Activated CD4-positive, alpha-beta T cell treated with anti-CD3 and anti-CD28 coated beads for 24 hours (primary cell): ENCODE measurements around the gene C2orf42.
A peak's percentile ranks its signal among the peaks of the same experiment; 100 is the strongest.
"Not testable (repeated sequence)": the region's sequence is repeated elsewhere in the genome, so short reads cannot be mapped to it uniquely, and the experiment has no call there.

Experiments
- DNase-seq, 2 donors: peaks; one replicate each; pipeline ENCODE4 v3.0.0-alpha.2; 2020; ENCODE audit warnings: low read depth in 2 of 2

C2orf42 gene

DNA sequence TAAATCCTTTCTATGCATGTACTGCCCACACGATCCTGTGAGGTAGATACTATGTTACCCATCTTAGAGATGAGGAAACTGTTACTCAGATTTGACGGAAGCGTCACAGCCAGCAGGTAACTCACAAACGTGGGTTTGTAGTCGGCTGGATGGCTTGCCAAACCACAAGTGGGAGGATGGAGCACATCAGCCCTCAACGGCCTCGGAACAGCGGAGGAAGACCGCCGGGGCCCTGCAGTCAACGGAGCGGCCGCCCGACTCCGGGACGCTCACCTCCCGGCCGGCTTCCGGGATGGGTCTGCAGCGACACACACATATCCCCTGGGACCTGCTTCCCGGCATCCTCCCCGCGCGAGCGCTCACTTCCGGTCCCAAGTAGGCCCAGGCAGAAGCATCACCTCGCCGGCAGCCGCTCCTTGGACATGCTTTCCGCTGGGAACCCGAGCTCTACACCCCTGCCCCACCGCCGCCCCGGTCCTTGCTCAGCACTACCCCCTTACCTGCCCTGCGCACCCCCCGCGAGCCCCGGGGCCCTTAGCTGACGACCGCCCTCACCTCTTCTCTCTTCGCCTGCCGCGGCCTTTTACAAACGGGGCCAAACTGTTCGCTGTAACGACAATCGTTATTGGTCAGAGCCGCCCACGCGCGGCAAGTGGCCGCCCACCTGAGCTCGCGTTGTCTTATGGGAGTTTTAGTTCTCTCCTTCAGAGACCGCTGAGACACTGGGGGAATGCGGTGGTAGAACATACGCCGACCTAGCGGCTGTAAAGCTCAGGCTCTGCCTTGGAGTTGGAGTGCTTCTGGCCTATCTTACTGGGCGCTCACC lies at the start of gene C2orf42:
TSS of gene C2orf42 (minus strand) at position 602 of the 826 bp plus-strand sequence. CDS start 9,034 bp downstream, outside the sequence.
- peak; percentile 91 to 94 for DNase-seq

DNA sequence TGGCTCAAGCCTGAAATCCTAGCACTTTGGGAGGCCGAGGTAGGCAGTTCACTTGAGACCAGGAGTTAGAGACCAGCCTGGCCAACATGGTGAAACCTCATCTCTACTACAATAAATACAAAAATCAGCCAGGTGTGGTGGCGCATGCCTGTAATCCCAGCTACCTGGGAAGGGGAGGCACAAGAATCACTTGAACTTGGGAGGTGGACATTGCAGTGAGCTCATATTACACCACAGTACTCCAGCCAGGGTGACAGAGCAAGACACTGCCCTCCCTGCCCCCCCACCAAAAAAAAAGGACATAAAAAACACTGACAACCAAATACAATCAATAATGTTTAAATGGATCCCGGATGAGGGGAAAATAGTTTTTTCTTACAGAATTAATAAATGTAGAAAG lies 49.8 kb upstream of the C2orf42 start:
- DNase-seq = no peak

DNA sequence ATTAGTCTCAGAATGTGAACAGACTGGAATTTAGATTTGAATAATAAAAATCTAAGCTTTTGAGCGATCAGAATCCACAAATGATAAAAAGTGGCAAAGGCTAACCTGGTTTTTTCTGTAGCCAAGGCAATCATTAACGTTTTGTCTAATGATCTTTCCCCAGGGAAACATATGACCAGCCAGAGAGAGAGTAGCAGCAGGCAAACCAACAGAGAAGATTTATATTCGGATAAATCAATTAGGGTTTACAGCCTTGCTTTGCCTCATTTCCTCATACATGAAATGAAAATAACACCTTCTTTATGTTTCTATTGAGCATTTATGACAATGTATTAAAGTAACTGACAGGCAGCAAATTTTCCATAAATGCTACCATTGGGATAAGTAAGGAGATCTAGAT lies 43.1 kb upstream of the C2orf42 start:
- DNase-seq = no peak

- DNase-seq = no peak
Observed at GRCh38 chr2:70226781-70227180, 36.0 kb upstream of the C2orf42 start.

DNA sequence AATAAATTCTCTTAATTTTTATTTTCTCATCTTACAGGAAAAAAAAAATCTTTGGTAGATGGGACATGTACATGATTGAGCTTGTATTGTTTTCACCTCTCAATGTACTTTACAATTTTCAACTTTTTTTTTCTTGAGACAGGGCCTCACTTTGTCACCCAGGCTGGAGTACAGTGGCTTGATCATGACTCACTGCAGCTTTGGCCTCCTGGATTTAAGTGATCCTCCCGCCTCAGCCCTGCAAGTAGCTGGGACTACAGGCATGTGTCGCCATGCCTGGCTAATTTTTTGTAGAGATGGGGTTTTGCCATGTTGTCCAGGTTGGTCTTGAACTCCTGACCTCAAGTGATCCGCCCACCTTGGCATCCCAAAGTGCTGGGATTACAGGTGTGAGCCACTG lies 32.5 kb upstream of the C2orf42 start:
- not testable (repeated sequence) for DNase-seq

DNA sequence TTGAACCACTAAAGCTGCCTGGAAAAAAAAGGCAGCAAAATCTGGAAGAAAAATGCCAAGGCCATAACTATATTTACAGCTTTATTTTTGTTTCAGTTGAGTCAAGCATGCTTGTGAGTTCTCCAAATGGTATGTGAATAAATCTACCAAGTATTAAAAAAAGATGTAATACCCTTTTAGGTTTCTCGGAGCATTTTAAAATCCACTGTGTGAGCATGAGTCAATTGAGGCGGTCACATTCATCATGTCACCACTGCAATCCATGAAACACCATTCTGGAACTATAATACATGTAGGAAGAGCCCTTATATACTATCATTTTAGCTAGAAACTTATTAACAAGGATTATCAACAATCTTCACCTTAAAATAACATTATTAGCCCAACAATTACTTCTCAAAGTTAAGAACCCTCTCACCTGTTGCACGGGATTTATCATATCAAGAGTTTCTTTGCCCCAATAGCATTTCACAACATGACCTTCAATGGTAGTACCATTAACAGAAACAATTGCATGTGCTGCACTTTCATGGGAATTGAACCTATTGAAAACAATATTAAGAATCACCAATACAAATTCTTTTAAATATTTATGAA lies 24.2 kb upstream of the C2orf42 start:
- no peak for DNase-seq

GRCh38 chr2:70214365-70214764 lies 23.5 kb upstream of the C2orf42 start:
- DNase-seq = no peak

DNA sequence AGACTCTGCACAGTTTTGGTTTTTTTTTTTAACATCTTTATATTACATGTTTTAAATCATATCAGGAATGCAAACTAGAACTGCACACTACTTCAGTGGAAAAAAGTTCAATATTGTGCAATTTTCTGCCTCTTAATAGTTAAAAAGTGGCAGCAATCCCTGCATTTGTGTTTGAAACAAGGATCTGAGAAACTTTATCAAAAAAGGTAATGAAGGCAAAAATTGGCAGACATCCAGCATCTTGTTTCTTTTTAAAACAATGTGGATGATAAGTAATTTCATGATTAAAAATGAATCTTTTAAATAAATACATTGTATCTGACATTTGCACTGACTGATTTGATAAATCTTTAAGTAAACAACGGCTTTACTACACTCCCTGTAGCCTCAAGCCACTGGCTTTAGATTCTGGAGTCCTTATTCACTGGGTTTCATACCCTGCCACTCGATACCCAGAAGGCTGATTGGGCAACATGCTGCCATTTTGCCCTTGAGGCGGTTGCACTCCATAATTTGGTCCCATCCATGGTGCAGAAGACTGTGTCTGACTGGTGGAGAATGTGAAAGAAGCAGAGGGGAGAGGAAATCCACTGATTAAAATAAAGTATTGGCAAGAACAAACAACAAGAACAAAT lies 21.6 kb upstream of the C2orf42 start:
- no peak for DNase-seq

DNA sequence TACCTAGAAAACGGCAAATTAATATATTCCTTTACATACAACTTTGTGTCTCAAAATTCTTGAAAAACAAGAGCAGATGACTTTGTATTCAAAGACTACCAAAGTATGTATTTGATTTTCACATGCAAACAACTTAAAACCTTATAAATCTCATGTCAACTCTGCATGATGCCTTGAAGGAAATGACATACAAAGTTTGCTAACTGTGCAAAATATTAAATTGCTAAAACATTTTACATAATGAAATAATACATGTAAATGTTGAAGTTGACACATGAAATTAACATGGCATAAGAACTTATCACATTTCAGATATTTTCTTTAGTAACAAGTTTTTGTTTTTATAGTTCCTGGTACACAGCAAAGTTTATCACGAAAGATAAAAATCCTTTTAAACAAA lies 20.8 kb upstream of the C2orf42 start:
- DNase-seq = no peak

- no peak for DNase-seq
Observed at GRCh38 chr2:70204452-70204851, 13.6 kb upstream of the C2orf42 start.

DNA sequence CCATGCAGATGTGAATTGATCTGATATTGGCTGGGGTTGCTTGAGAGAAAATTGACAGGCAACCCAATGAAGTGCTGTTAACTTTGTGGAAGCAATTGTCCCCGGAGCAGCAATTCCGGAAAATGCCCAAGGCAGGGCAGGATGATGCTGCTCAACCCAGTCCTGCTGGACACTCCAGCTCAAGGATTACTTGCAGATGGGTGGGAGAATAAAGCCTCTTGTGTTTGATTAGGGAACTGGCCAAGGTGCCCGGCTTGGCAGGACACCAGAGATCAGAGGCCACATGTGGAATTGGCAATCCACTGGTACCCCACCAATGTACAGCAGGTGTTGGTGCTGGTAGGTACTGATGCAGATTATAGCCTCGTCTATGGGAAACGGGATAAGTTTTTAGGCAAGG lies 12.3 kb upstream of the C2orf42 start:
- DNase-seq = no peak

- DNase-seq = no peak
Observed at GRCh38 chr2:70202236-70202806, 11.5 kb upstream of the C2orf42 start.

DNA sequence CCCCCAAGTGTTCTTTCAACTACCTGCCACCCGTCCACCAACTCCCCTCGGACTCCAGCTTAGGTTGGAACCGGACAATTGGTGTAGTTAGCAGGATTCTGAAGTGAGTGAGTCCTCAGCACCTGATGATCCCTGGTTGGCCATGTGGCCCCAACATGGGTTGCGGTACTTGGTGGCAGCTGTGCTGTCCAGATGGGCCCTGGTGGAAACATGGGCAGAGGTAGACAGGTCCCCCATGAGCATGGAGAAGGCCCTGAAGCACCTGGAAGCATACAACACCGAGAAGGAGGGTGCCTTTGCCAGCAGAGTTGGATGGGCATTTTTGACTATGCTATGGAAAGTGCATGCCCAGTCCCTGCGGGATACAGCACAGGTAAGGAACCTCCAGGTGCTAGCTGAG lies 11.0 kb upstream of the C2orf42 start:
- DNase-seq = no peak

DNA sequence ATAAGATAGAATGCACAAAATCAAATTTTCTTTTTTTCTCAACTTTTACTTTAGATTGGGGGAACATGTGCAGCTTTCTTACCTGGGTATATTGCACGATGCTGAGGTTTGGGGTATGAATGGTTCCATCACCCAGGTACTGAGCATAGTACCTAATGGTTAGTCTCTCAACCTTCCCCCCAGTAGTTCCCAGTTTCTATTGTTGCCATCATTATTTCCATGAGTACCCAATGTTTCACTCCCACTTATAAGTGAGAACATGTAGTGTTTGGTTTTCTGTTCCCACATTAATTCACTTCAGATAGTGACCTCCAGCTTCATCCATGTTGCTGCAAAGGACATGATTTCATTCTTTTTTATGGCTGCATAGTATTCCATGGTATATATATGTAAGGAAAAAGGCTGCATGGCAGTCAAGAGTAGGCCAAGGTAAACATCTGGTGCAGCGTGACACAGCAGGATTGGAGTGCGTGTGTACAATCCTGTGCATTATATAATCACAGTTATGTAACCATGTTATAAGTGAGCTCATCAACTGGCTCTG lies 10.5 kb upstream of the C2orf42 start:
- DNase-seq = no peak

DNA sequence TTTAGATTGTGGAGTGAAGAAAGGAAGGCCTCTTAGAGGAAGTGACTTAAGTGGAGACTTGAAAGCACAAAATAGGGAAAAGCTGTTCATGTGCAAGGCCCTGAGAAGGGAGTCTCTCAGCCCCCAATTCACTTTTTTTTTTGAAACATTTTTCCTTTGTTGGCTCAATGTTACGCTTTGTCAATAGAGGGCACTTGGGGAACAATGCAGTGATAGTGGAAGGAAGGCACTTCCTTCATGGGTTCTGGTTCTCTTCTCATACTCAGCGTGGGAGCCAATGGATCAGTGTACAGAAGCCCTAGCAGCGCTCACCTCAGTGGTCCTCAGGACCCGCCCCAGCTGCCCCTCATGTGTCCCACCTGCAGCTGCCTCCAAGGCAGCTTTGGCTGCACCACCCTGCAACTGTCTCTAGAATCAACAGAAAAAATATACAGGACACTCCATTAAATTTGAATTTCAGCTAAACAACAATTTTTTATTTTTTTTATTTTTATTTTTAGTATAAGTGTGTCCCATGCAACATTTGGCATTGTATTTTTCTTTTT lies 8.6 kb upstream of the C2orf42 start:
- DNase-seq = no peak

DNA sequence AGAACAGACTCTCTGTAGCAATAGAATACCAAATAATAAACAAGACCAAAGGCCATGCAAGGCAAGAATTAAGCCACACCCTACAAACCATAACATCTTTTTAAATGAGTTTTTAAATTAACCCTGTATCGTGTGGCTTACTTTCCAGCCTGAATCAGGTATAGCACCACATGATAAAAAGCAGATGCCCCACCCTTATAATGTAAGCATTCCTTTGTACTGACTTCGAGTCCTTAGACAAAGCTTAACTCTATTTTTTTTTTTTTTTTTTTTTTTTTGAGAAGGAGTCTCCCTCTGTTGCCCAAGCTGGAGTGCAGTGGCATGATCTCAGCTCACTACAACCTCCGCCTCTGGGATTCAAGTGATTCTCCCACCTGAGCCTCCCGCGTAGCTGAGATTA lies 1.7 kb upstream of the C2orf42 start:
- DNase-seq = no peak

DNA sequence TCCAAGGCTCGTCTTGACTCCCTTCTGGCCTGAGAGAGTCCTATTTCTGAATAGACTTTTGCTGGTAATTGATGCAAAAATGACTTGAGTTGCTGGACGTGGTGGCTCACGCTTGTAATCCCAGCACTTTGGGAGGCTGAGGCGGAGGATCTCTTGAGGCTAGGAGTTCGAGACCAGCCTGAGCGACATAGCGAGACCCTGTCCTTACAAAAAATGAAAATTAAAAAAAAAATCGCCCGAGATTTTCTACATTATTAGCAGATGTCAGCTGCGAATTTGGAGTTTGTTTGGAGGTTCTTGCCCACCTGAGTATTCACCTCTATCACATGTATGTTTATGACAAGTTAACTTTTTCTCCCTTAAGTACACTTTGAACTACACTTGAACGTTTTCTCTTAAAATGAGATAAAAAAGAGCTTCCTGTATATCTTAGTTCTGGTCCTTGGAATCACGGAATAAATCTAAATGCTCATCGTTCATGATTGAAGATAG lies 471 bp upstream of the C2orf42 start:
- no peak for DNase-seq

GRCh38 chr2:70188460-70188859 lies 2.4 kb downstream of the C2orf42 start:
- no peak for DNase-seq

DNA sequence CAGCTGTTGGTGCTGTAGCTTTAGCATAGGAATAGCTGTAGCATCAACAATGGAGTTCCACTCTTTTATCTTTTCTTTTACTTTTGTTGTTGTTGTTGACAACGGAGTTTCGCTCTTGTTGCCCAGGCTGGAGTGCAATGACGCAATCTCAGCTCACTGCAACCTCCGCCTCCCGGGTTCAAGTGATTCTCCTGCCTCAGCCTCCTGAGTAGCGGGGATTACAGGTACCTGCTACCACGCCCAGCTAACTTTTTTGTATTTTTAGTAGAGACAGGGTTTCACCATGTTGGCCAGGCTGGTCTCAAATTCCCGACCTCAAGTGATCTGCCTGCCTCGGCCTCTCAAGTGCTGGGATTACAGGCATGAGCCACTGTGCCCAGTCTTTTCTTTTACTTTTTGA lies 3.6 kb downstream of the C2orf42 start:
- not testable (repeated sequence) for DNase-seq

DNA sequence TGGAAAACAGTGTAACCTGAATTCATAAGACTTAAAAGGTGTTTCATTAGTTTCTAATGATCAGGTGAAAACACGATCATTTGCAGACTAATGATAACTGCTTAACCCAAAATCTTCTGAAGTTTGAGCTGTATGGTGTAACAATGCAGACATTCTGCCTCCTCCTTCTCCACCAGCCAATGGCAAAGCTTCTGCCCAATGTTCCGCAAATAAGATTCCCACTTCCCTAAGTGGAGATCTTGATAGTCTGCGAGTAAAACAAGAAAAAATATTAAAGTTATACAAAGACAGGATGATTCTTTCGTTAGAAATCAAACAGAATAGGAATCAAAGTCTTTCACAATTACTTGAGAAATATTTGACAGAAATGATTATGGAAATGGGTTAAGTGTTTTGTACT lies 8.1 kb downstream of the C2orf42 start:
- DNase-seq = no peak

DNA sequence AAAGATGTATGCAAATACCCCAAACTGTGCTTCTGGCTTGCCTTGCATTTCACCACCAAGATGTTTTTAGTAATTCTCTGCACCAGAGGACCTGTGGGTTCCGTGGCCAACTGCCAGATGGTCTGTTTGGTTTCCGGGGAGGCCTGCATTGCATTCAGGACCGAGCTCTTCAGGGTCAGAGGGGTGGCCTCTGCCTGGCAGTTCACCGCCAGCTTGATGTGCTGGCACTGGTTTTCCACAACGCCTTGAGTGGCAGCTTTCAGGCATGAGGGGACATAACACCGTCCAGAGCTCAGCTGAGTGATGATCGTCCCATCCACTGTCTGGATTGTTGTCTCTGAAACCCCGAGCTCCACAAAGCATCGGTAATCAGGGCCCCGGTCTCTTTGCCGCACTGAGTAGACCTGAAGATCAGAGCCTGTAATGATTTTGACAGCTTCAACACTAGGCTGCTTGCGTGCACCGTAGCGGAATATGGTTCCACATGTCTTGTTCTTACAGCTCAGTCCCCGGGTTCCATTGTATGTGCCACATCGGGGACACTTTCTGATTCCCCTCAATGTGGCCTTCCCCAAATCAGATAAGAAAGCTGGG lies 9.4 kb downstream of the C2orf42 start:
- DNase-seq = no peak
